CD4-positive, alpha-beta T cell (primary cell): ENCODE results near the gene YARS1. TPM values are rescaled to one million over a fixed set of nuclear protein-coding genes. Genes with fewer than 3 reads are reported as not detected.

Experiments used
- ATAC-seq: fragments of 200-7000 bp; cut with Tn5 transposase; one replicate; pipeline ENCODE4 v1.10.0; 2022; ENCODE audit warnings: mild to moderate bottlenecking; ENCODE audit not compliant: poor library complexity
- CTCF ChIA-PET: fragments of 350-600 bp; sonication (Branson Sonifier 250); formaldehyde crosslinking; loops from one replicate; lab custom pipeline; 2021; ENCODE audit warnings: antibody characterized with exemption, inconsistent platforms; lab: Charles Lee
- POLR2A ChIA-PET: fragments of 350-600 bp; sonication (Branson Sonifier 250); formaldehyde crosslinking; loops from one replicate; lab custom pipeline; 2021; ENCODE audit warnings: antibody characterized with exemption, inconsistent platforms; lab: Charles Lee
- DNase-seq, 14 experiments: peaks; one replicate each; pipeline ENCODE4 v3.0.0-alpha.2; 2013 to 2020; ENCODE audit warnings: mixed read lengths in 2 of 14
- H3K27ac ChIP-seq, 2 donors: one replicate each; pipeline versions ENCODE4 v1.5.1 to v1.7.0; 2013; ENCODE audit warnings: low read length in 2 of 2, low read depth in 1 of 2, mild to moderate bottlenecking in 1 of 2
- H3K27me3 ChIP-seq, 2 experiments: 1 replicate in 1 of 2; 2 replicates in 1 of 2; pipeline versions ENCODE4 v1.6.1 to v1.7.0; 2013; ENCODE audit warnings: low read length in 2 of 2, control low read depth in 1 of 2, mild to moderate bottlenecking in 1 of 2, moderate library complexity in 1 of 2; ENCODE audit not compliant: insufficient read depth in 2 of 2, control insufficient read depth in 1 of 2
- H3K36me3 ChIP-seq: one replicate; pipeline ENCODE4 v1.6.1; 2013; ENCODE audit warnings: low read length, control low read depth; ENCODE audit not compliant: insufficient read depth
- H3K4me1 ChIP-seq: one replicate; pipeline ENCODE4 v1.6.1; 2013; ENCODE audit warnings: low read length, control low read depth; ENCODE audit not compliant: insufficient read depth
- H3K4me3 ChIP-seq: one replicate; pipeline ENCODE4 v1.5.1; 2013; ENCODE audit warnings: mild to moderate bottlenecking, low read length, moderate library complexity
- H3K9me3 ChIP-seq, 2 experiments: 1 replicate in 1 of 2; 2 replicates in 1 of 2; pipeline versions ENCODE4 v1.6.1 to v1.7.0; 2013; ENCODE audit warnings: low read length in 2 of 2, mild to moderate bottlenecking in 2 of 2, control low read depth in 1 of 2, moderate library complexity in 1 of 2; ENCODE audit not compliant: control insufficient read depth in 1 of 2, insufficient read depth in 1 of 2
- H3K27ac Mint-ChIP-seq: one replicate; pipeline ENCODE4 v1.8.0; 2020; ENCODE audit warnings: mixed read lengths
- H3K27me3 Mint-ChIP-seq: one replicate; pipeline ENCODE4 v1.8.0; 2021; ENCODE audit warnings: mixed read lengths
- H3K36me3 Mint-ChIP-seq: one replicate; pipeline ENCODE4 v1.8.0; 2021; ENCODE audit warnings: low read depth, mixed read lengths
- H3K4me1 Mint-ChIP-seq: one replicate; pipeline ENCODE4 v1.8.0; 2021; ENCODE audit warnings: low read depth, mixed read lengths
- H3K4me3 Mint-ChIP-seq: one replicate; pipeline ENCODE4 v1.8.0; 2020; ENCODE audit warnings: mild to moderate bottlenecking, mixed read lengths
- H3K9me3 Mint-ChIP-seq: one replicate; pipeline ENCODE4 v1.8.0; 2020; ENCODE audit warnings: mixed read lengths
- CTCF ChIP-seq: fragments of 200-600 bp; IDR thresholded peaks from one replicate; pipeline ENCODE4 v1.8.0; 2022; ENCODE audit warnings: antibody characterized with exemption, mild to moderate bottlenecking
- intact Hi-C, 2 experiments: fragments of 100-400 bp; cut with DNase I in 1 of 2; cut with micrococcal nuclease in 1 of 2; formaldehyde crosslinking; loops; one replicate each; pipeline versions ENCODE4 v1.15.1 to v1.9.0; 2023 to 2025; cut with DNase I, micrococcal nuclease
- total RNA-seq, 174 experiments: library from RNA in 2 of 174; stranded (reverse) in 2 of 174; gene quantifications; one replicate each; pipeline ENCODE4 v1.2.3 and lab custom pipeline; 2021 to 2026

YARS1 gene
- total RNA-seq, 2 experiments from 2014 or later: 67.6 to 73.2 TPM

DNA sequence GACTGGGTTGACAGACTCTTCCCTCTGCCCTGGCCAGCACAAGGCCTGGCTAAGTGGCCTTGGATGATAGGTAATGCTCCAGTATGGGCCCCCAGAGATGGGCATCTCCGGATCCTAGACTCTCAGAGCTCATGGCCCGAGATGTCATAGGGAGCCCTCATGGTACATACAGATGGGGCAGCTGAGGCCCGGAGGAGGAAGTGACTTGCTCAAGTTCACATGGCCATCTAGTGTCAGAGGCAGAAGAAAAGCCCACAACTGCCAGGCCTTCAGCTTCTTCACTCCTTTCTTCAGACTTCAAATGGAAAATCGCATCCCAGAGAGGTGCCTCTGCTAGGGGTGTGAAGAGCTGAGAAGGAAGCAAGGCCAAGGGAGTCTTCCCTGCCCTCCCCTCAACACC is 67.8 kb downstream of the YARS1 start:
- TF ChIP-seq CTCF: no peak
- ATAC-seq: no peak
- Histone ChIP-seq H3K4me3 (no peak overlapping the region), H3K36me3 (no peaks in the 10 kb centered on the region), H3K27ac (no peak overlapping the region), H3K4me1 (peaks cover 11% of the 10 kb centered on the region), H3K27me3 (no peaks in the 10 kb centered on the region), H3K9me3 (no peaks in the 10 kb centered on the region)
- Mint-ChIP-seq H3K4me3 (no peak overlapping the region), H3K27me3 (peaks cover 3% of the 10 kb centered on the region), H3K36me3 (no peaks in the 10 kb centered on the region), H3K9me3 (no peaks in the 10 kb centered on the region), H3K27ac (no peak overlapping the region), H3K4me1 (peaks cover 12% of the 10 kb centered on the region)
- CTCF ChIA-PET: no interaction called here
- POLR2A ChIA-PET: no interaction called here
- no peak for DNase-seq
- intact Hi-C loops: no loop called here

DNA sequence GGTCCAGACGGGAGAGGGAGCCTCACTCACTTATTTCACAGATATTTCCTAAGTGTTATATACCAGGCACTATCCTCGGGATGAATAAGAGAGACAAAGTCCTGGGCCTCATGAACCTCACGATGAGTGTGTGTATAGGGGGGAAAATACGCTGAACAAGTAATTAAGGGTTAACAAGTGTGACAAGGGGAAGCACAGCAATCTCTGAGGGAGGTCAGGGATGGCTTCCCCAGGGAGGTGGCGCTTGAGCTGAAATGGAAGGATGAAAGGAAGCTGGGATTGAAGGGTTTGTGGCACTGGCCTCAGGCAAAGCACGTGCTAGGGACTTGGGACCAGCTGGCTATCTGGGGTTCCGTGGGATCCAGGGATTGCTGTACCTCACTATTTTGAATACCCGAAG is 68.2 kb downstream of the YARS1 start:
- Mint-ChIP-seq H3K9me3 (no peaks in the 10 kb centered on the region), H3K27ac (no peak overlapping the region), H3K4me3 (no peak overlapping the region), H3K36me3 (no peaks in the 10 kb centered on the region), H3K4me1 (peaks cover 9% of the 10 kb centered on the region), H3K27me3 (peaks cover 7% of the 10 kb centered on the region)
- ChIA-PET CTCF (no interaction called here), POLR2A (no interaction called here)
- no peak for TF ChIP-seq CTCF
- Histone ChIP-seq H3K36me3 (no peaks in the 10 kb centered on the region), H3K4me3 (no peak overlapping the region), H3K27me3 (no peaks in the 10 kb centered on the region), H3K4me1 (peaks cover 8% of the 10 kb centered on the region), H3K9me3 (no peaks in the 10 kb centered on the region), H3K27ac (no peak overlapping the region)
- intact Hi-C loops: no loop called here
- no peak for ATAC-seq
- no peak for DNase-seq

- no peak for ATAC-seq
- no peaks in the 10 kb centered on the region for H3K36me3 Mint-ChIP-seq
- no peak overlapping the region for H3K4me3 Mint-ChIP-seq
- Histone ChIP-seq H3K4me1 (peaks cover 5% of the 10 kb centered on the region), H3K27ac (no peak overlapping the region), H3K27me3 (no peaks in the 10 kb centered on the region), H3K9me3 (no peaks in the 10 kb centered on the region), H3K4me3 (no peak overlapping the region), H3K36me3 (no peaks in the 10 kb centered on the region)
- H3K27ac Mint-ChIP-seq: no peak overlapping the region
- ChIA-PET POLR2A (no interaction called here), CTCF (no interaction called here)
- intact Hi-C loops: no loop called here
- H3K9me3 Mint-ChIP-seq: no peaks in the 10 kb centered on the region
- TF ChIP-seq CTCF: no peak
- peaks cover 13% of the 10 kb centered on the region for H3K27me3 Mint-ChIP-seq
- DNase-seq: no peak
- peaks cover 7% of the 10 kb centered on the region for H3K4me1 Mint-ChIP-seq
Observed at GRCh38 chr1:32748348-32748747, 68.8 kb downstream of the YARS1 start.
